Measurements from ENCODE around the gene LIPE.

LIPE gene

GRCh38 chr19:42420055-42420544 lies 7.1 kb downstream of the LIPE start:
- no peak overlapping the region for H3K4me3 ChIP-seq (ENCODE audit: low read depth, low read length)

DNA sequence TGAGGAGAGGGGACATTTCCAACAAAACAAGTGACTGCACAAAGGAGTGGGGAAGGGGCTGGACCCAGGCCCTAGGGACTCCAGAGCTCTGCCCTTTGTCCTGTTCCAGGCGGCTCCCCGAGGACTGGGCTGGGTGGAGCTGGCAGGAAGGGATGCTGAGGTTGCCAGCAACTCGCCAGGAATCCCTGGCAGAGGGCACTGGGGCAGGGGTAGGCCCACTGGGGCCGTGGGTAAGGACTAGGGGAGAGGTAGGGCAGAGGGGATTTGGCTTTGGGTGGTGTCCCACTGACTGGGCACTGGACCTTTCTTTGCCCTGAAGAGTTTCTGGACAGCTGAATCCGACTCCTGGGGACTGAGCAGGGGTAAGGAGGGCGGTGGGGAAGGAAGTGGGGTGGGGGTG lies 7.9 kb downstream of the LIPE start:
- H3K4me3 ChIP-seq (ENCODE audit: low read depth, low read length): no peak overlapping the region

GRCh38 chr19:42412661-42413076 lies 14.5 kb downstream of the LIPE start:
- no peak overlapping the region for H3K4me3 ChIP-seq (ENCODE audit: low read depth, low read length)

- H3K4me3 ChIP-seq (ENCODE audit: low read depth, low read length): no peak overlapping the region
Measured at GRCh38 chr19:42412227-42412626, 15.0 kb downstream of the LIPE start.

DNA sequence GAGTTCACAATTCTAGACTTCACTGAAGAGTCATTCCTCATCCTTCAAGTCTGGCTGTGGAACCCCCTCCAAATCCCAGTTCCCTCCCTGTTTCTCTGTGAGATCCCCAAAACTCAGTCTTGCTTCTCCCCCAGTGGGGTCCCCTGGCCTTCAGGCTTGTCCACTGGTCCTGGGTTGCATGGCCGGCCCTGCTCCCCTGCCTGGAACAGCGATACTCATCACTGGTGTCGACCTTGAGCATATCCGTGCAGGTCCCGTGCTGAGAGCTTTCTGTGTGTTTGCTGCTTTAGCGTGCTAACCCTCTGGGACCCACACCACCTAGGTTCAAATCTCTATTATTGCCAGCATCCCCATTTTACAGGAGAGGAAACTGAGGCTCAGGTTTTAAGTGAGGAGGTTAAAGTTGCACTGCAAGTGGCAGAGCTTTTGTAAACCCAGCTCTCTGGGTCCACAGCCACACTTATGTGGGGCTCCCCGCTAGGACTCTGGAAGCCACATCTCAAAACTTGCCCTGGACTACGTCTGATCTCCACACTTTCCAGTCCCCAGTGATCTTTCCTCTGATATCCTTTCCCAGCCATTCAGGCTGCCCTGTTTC lies 15.5 kb downstream of the LIPE start:
- no peak overlapping the region for H3K4me3 ChIP-seq (ENCODE audit: low read depth, low read length)

GRCh38 chr19:42410371-42410770 lies 16.8 kb downstream of the LIPE start:
- H3K4me3 ChIP-seq (ENCODE audit: low read depth, low read length): no peak overlapping the region

GRCh38 chr19:42409477-42409876 lies 17.7 kb downstream of the LIPE start:
- H3K4me3 ChIP-seq (ENCODE audit: low read depth, low read length): no peak overlapping the region

DNA sequence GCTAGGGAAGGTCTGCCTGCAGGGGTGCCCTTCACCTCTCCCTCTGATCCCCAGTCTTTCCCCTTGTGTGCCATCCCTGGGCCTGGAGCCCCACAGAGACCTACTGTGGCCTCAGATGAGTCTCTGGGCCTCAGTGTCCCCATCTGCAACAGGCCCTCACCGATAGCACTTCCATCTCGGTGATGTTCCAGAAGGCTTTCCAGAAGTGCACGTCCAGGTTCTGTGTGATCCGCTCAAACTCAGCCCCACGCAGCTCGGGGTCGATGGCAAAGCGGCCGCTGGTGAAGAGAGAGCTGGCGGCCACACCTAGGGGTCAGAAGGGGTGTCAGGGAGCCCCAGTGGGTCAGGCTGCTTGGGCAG lies 19.4 kb downstream of the LIPE start:
- no peak overlapping the region for H3K4me3 ChIP-seq (ENCODE audit: low read depth, low read length)

DNA sequence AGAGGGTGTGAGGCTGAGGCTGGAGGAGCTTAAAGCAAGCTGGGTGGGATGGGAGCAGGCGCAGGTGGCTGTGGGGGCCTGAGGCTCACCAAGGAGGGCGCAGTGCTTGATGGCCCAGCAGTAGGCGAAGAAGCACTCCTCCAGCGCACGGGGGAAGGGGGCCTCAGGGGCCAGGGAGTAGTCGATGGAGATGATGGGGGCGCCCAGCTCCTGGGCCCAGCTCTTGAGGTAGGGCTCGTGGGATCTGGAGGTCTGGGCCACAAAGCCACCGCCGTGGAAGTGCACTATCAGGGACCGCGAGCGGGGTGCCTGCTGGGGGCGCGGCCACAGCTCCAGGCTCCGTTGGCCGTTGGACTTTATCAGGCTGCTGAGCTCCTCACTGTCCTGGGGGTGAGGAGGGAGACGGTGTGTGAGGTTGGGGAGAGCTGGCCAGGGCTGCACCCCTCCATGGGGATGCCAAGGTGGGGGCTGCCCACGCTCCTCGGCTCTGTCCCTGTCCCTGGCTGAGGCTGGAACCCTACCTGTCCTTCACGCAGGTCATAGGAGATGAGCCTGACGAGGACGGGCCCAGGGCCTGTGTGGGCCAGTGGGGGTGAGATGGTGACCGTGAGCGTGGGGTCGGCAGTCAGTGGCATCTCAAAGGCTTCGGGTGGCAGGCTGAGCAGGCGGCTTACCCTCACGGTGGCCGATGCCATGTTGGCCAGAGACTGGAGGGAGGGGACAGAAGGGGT lies 19.9 kb downstream of the LIPE start:
- H3K4me3 ChIP-seq (ENCODE audit: low read depth, low read length): no peak overlapping the region

DNA sequence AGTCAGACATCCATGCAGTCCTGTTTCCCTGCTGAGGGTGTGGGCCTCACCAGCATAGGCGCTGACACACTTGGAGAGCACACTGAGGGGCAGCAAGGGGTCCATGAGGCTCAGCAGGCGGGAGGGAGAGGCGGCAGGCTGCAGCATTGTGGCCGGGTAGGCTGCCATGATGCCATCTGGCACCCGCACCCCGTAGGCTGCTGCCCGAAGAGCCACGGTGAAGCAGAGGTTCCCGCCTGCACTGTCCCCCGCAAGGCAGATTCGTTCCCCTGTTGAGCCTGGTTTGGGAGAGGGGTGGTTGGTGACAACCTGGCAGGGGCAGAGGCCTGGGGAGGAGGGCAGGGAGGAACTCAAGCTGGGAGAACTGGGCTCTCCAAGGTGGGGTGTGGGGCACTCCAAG lies 21.1 kb downstream of the LIPE start:
- H3K4me3 ChIP-seq (ENCODE audit: low read depth, low read length): no peak overlapping the region

DNA sequence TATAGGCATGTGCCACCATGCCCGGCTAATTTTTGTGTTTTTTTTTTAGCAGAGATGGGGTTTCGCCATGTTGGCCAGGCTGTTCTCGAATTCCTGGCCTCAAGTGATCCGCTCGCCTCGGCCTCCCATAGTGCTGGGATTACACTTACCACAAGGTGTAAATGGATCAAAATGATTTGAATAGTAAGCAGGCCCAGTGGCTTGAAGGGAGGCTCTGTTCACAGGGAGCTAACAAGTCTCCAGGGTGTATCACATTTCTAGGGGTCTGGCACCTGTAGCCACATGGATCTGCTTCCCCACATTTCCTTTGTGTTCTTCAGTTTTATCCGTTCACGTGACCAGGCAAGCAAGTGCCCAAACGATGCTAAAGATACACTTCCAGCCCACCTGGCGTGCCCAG lies 23.6 kb downstream of the LIPE start:
- H3K4me3 ChIP-seq (ENCODE audit: low read depth, low read length): no peak overlapping the region

- peak overlapping the region; percentile 62 for H3K4me3 ChIP-seq (ENCODE audit: low read depth, low read length)
Measured at GRCh38 chr19:42402376-42403116, 24.6 kb downstream of the LIPE start.

DNA sequence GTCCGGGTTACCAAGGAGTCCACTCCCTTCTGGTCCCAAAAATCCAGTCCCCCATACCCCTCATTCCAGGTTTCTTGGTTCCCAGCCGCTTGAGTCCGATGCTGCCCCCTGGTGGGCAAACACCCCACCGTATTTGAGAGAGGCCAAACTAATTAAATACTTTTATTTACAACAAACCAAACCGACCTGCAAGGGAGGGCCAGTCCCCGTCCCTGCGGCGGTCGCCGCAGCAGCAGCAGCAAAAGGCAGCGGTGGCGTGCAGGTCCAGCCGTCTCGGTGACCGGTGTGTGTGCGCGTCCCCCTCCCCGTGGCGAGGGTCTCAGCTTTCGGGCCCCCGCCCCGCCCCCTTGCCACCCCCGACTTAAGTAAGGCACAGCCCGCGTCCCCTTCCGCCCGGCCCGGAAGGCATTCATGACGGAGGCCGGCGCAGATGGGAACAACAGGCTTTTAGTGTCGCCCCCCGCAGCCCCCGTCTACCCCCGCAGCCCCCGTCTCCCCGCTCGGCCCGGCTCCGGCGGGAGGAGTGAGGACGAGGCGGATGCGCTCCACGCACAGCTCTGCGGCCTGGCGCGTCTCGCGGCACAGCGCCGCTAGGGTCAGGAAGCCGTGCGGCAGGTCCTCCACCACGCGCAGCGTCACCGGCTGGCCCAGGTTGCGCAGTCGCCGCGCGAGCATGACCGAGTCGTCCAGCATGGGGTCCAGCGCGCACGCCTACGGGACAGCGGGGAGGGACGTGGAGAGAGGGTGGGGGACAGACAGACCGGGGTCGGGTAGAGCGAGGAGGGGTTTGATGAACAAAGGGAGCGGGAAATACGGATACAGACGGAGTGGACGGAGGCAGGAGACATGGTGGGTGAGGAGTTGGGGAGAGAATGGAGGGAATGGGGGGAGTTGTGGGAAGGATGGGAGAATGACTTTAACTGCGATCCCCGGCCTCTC lies 25.6 kb downstream of the LIPE start:
- peak overlapping the region; percentile 62 for H3K4me3 ChIP-seq (ENCODE audit: low read depth, low read length)

GRCh38 chr19:42400404-42400803 lies 26.8 kb downstream of the LIPE start:
- H3K4me3 ChIP-seq (ENCODE audit: low read depth, low read length): no peak overlapping the region

GRCh38 chr19:42397263-42398166 lies 29.7 kb downstream of the LIPE start:
- H3K4me3 ChIP-seq (ENCODE audit: low read depth, low read length): peak overlapping the region; percentile 59

DNA sequence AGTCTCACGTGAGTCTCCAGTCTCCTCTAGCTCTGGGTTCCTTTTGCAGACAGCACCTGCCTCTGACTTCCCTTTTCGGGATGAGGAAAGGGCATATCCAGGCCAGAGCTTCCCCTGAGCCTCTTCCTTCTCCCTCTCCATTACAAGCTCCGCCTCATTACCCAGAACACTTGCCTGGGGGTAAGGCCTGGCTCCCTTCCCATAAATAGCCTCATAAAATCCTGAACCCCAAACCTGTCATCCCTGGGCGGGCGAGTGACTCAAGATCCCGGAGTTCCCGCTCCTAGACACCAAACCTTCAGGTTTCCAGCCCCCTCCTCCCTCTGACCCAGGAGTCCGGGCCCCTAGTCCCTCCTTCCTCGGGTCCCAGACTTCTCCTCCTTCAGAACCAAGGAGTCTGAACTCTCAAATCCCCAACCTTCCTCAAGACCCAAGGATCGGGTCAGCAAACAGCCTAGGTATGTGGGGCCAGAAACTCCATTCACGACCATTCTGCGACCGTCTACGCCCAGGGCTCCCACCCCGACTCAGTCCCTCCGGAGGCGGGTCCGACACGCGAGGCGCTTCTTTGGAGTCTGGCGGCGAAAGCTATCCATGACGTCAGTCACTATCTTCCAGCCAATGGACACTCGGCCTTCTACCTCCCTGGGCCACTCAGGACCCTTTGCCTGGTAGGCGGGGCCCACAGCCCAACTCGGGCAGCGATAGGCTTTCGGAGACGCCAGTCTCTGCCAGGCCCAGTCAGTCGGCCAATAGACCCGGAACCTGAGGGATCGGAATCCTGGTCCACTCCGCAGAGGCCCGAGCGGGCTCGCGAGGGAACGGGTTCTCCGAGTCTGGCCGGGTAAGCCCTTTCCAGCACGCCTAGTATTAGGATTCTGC lies 30.6 kb downstream of the LIPE start:
- peak overlapping the region; percentile 59 for H3K4me3 ChIP-seq (ENCODE audit: low read depth, low read length)

- H3K4me3 ChIP-seq (ENCODE audit: low read depth, low read length): no peak overlapping the region
Measured at GRCh38 chr19:42394751-42395150, 32.4 kb downstream of the LIPE start.

GRCh38 chr19:42392165-42392564 lies 35.0 kb downstream of the LIPE start:
- no peak overlapping the region for H3K4me3 ChIP-seq (ENCODE audit: low read depth, low read length)

DNA sequence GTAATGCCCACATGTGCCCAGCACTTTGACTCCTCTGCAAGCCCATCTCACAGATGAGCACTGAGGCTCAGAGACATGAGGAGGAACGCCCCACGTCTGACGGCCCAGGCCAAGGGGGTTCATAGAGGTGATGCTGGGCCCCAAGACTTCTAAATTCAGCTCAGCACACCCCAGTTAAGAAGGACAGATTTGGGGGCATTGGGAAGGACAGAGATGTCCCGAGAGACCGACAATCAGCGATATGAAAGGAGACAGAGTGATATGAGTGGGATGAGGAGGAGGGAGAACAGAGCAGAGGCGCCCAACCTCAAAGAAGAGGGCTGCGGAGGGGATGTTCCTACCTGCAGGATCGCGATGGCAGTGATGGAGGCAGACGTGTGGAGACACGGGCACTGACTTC lies 37.3 kb downstream of the LIPE start, which contains the start of gene CNFN:
Gene CNFN (minus strand): TSS at position 399 of the 400 bp plus-strand sequence. CDS start 1,260 bp downstream, outside the sequence.
- no peak within 1 kb of the TSS for H3K4me3 ChIP-seq (ENCODE audit: low read depth, low read length)

Data from iPS-11a (cell line).